Smooth muscle cell (in vitro differentiated cells): Measurements from ENCODE around the gene DPT. TPM values are rescaled to one million over a fixed set of nuclear protein-coding genes. Genes with fewer than 3 reads are reported as not detected.
A peak's percentile ranks its signal among the peaks of the same experiment; 100 is the strongest.

Source experiments
- DNase-seq: peaks from one replicate; lab custom pipeline; 2025; ENCODE audit not compliant: unreplicated experiment; lab: John Stamatoyannopoulos, UW
- H2AFZ ChIP-seq: fragments of 200-600 bp; sonication (generic); 2 replicates; pipeline ENCODE4 v1.6.0; 2016; ENCODE audit warnings: antibody characterized with exemption, low read depth, mild to moderate bottlenecking
- H3F3A ChIP-seq: fragments of 200-600 bp; sonication (generic); 2 replicates; pipeline ENCODE4 v1.6.0; 2017; ENCODE audit warnings: antibody characterized with exemption, low read depth
- H3K27ac ChIP-seq: fragments of 200-600 bp; sonication (generic); 2 replicates; pipeline ENCODE4 v1.5.1; 2016; ENCODE audit warnings: low read depth, mild to moderate bottlenecking
- H3K27me3 ChIP-seq: fragments of 200-600 bp; sonication (generic); 2 replicates; pipeline ENCODE4 v1.6.1; 2016; ENCODE audit warnings: low read depth, mild to moderate bottlenecking
- H3K36me3 ChIP-seq: fragments of 200-600 bp; sonication (generic); 2 replicates; pipeline ENCODE4 v1.5.1; 2016; ENCODE audit warnings: low read depth
- H3K4me1 ChIP-seq: fragments of 200-600 bp; sonication (generic); 2 replicates; pipeline ENCODE4 v1.5.1; 2016; ENCODE audit warnings: low read depth
- H3K4me2 ChIP-seq: fragments of 200-600 bp; sonication (generic); 2 replicates; pipeline ENCODE4 v1.6.0; 2016; ENCODE audit warnings: mild to moderate bottlenecking
- H3K4me3 ChIP-seq: fragments of 200-600 bp; sonication (generic); 2 replicates; pipeline ENCODE4 v1.5.1; 2016; ENCODE audit warnings: mild to moderate bottlenecking
- H3K79me2 ChIP-seq: fragments of 200-600 bp; sonication (generic); 2 replicates; pipeline ENCODE4 v1.6.0; 2016; ENCODE audit warnings: low read depth, mild to moderate bottlenecking
- H3K9ac ChIP-seq: fragments of 200-600 bp; sonication (generic); 2 replicates; pipeline ENCODE4 v1.6.0; 2016; ENCODE audit warnings: low read depth
- H3K9me3 ChIP-seq: fragments of 200-600 bp; sonication (generic); replicated peaks from 2 replicates; pipeline ENCODE4 v1.5.1; 2016; ENCODE audit warnings: low read depth
- H4K20me1 ChIP-seq: fragments of 200-600 bp; sonication (generic); 2 replicates; pipeline ENCODE4 v1.6.0; 2016; ENCODE audit warnings: low read depth
- WGBS: methylation state at CpG from one replicate; pipeline ENCODE4 v1.1.7; 2016; ENCODE audit warnings: low lambda C conversion rate; 5-methylcytosine and 5-hydroxymethylcytosine counted together
- polyA plus RNA-seq: library from polyadenylated mRNA; unstranded; fragments of >200 nt; fragmentation: Nextera tagmentation; extraction: Ambion mirVana; gene quantifications from 2 replicates; pipeline ENCODE4 v1.2.1, GENCODE V29; 2016
- total RNA-seq: library from RNA; depleted of rRNA; stranded (reverse); fragments of >200 nt; gene quantifications from 2 replicates; pipeline ENCODE4 v1.2.3, GENCODE V29; 2014
- TF ChIP-seq, protein P1 (sequence below): fragments of 200-600 bp; sonication (generic); IDR thresholded peaks from 2 replicates; pipeline ENCODE4 v1.5.1; 2017; ENCODE audit warnings: borderline replicate concordance, mild to moderate bottlenecking, antibody characterized with exemption; ENCODE audit not compliant: insufficient read depth, poor library complexity, severe bottlenecking

DPT gene
- total and polyA plus RNA-seq, 2 experiments from 2014 or later, result 3.1 to 13.4 TPM

DNA sequence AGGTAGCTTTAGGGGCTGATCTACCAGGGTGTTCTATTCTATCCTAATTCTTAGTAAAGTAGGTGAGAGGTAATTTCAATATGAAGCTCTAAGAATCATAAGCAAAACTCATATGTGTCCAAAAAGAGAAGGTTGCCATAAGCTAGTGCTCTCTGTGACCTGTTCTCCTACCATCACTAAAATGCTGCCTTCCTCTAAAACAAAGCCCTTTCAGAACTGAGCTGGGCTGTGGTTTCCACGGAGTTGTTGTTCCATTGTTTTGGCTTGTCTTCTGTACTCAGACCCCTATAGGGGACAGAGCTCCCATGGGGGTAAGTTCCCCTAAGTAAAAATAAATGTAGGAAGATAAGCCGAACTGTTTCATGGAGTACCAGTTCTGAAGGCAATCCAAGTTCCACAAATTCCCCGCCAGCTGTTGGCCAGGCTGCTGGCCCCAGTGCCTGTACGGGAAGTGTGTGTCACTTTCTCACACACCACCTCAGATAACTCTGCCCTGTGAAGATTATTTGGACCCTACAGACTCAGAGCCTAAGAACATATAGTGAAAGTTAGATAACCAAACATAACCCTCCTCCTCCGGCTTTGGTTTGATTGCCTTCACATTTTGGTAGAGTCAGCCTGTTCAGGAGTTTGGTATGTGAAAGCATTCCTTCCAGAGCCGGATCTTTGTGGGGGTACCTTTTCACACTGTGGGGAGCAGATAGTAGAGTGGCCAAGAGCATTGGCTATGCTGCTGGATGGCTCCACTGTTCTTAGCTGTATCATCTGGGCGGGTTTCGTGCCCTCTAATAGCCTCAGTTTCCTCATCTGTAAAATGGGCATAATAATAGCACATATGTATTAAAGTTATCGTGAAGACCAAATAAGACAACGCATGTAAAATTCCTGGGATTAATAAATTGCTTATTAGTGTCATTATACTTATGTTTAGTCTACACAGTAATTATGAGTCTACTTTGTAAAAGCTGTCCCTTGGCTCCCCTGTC is 10.8 kb downstream of the DPT start:
- H3F3A ChIP-seq, result no peaks in the 10 kb centered on the region
- no peak overlapping the region for H3K9ac ChIP-seq
- no peaks in the 10 kb centered on the region for H3K79me2 ChIP-seq
- 67% methylated on average over 10 of the region's 10 CpGs for WGBS
- no peak for DNase-seq
- H3K36me3 ChIP-seq, result no peaks in the 10 kb centered on the region
- H3K27ac ChIP-seq, result peak overlapping the region; percentile 1
- no peaks in the 10 kb centered on the region for H3K27me3 ChIP-seq
- no peak overlapping the region for H2AFZ ChIP-seq
- no peaks in the 10 kb centered on the region for H4K20me1 ChIP-seq
- TF ChIP-seq, protein P1, sequence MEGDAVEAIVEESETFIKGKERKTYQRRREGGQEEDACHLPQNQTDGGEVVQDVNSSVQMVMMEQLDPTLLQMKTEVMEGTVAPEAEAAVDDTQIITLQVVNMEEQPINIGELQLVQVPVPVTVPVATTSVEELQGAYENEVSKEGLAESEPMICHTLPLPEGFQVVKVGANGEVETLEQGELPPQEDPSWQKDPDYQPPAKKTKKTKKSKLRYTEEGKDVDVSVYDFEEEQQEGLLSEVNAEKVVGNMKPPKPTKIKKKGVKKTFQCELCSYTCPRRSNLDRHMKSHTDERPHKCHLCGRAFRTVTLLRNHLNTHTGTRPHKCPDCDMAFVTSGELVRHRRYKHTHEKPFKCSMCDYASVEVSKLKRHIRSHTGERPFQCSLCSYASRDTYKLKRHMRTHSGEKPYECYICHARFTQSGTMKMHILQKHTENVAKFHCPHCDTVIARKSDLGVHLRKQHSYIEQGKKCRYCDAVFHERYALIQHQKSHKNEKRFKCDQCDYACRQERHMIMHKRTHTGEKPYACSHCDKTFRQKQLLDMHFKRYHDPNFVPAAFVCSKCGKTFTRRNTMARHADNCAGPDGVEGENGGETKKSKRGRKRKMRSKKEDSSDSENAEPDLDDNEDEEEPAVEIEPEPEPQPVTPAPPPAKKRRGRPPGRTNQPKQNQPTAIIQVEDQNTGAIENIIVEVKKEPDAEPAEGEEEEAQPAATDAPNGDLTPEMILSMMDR, result no peak
- no peaks in the 10 kb centered on the region for H3K9me3 ChIP-seq
- H3K4me3 ChIP-seq, result no peak overlapping the region
- H3K4me1 ChIP-seq, result no peaks in the 10 kb centered on the region
- no peak overlapping the region for H3K4me2 ChIP-seq

DNA sequence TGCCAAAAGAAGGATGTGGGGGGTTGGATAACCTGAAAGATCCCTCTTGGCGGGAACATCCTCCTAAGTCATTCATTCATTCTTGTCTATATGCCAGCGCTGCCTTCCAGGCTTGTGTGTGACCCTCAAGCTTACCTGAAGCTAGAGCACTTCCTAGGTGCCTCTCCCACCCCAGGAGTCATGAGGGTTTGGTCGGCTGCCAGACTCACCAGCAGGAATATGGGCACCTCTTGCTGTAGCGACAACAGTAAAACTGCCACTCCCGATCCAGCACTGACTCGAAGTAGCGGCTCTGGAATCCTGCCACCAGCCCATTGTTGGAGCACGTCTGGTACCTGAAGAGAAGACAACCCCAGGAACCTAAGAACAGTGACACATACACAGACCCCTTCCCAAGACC is 15.0 kb downstream of the DPT start:
- Histone ChIP-seq H4K20me1 (no peaks in the 10 kb centered on the region), H3K9ac (no peak overlapping the region), H2AFZ (no peak overlapping the region), H3K9me3 (no peaks in the 10 kb centered on the region), H3K4me3 (no peak overlapping the region), H3K79me2 (no peaks in the 10 kb centered on the region), H3K4me2 (no peak overlapping the region), H3K4me1 (peaks cover 3% of the 10 kb centered on the region), H3K27ac (no peak overlapping the region), H3K27me3 (no peaks in the 10 kb centered on the region), H3K36me3 (no peaks in the 10 kb centered on the region), H3F3A (peaks cover 4% of the 10 kb centered on the region)
- WGBS, result 97% methylated on average over 8 of the region's 8 CpGs
- no peak for DNase-seq
- TF ChIP-seq, protein P1, result no peak

DNA sequence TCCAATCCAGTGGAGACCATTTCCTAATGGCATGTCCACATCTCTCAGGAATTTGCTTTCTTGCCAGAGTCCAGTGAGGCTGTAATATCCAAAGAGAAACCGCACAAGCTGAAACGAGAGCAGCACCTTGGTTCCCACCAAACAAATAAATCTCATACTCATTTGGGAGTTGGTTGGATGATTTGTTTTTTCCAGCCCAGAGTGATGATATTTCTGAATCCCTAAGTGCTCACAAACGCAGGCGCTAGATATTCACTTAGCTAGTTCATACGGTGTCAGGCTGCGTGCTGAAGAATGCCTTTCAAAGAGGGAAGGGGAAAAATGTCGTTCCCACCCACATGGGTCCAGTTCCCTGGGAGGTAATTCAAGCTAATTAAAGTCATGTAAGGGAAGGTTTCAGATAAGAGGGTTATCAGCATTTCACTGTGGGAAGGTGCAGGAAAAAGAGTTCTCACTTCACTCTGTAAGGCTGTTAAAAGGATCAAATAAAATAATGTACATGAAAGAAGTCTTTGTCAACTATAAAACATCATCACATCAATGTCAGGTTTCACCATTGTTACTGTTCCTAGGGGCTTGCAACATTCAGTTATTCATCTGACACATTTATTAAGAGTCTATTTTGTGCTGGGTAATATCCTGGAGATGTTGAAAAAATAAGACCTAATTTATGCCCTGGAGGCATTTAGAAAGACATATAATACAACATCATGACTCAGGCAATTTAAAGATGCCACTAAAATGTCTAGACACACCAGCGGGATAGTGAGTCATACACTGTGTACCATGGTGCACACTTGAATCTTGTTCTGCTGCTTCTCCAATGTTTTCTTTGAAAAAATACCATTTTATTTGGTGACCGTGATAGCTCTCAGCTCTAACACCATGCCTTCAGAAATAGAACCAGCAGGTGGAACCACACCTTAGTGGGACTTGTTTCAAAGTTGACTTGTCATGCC is 19.3 kb downstream of the DPT start:
- Histone ChIP-seq H4K20me1 (no peaks in the 10 kb centered on the region), H3K36me3 (no peaks in the 10 kb centered on the region), H3K27me3 (no peaks in the 10 kb centered on the region), H3K27ac (peak overlapping the region; percentile 98), H3F3A (peaks cover 10% of the 10 kb centered on the region), H3K9me3 (no peaks in the 10 kb centered on the region), H3K4me2 (peak overlapping the region; percentile 75), H3K79me2 (no peaks in the 10 kb centered on the region), H3K4me1 (peaks cover 8% of the 10 kb centered on the region), H3K9ac (peak overlapping the region; percentile 95), H3K4me3 (peak overlapping the region; percentile 14), H2AFZ (no peak overlapping the region)
- no peak for DNase-seq
- WGBS, result 9% methylated on average over 9 of the region's 9 CpGs
- TF ChIP-seq, protein P1, result no peak
